Esophagus muscularis mucosa (tissue), 3 donors: ENCODE results near the gene RNF220.

ENCODE experiments used
- CTCF ChIP-seq, 3 experiments: fragments of 200-600 bp in 2 of 3; fragments of 450-650 bp in 1 of 3; sonication (generic) in 2 of 3; IDR thresholded peaks; one replicate each; pipeline ENCODE4 v1.5.1; 2017 to 2019; ENCODE audit warnings: antibody characterized with exemption in 3 of 3, mild to moderate bottlenecking in 2 of 3, moderate library complexity in 1 of 3
- POLR2AphosphoS5 ChIP-seq, 2 donors: sonication (generic); formaldehyde crosslinking; IDR thresholded peaks; one replicate each; pipeline ENCODE4 v1.6.1; 2017; ENCODE audit warnings: antibody characterized with exemption in 2 of 2

GRCh38 chr1:44489481-44489880 is 84.4 kb downstream of the RNF220 start:
- no peak for TF ChIP-seq CTCF (IDR thresholded peaks at IDR 0.05)
- TF ChIP-seq POLR2AphosphoS5 (IDR thresholded peaks at IDR 0.05) = no peak
